Measurements from ENCODE around the gene AKT3.

Gene AKT3

GRCh38 chr1:243892456-243892855 lies 42.4 kb upstream of the AKT3 start:
- H3K27me3 ChIP-seq (replicated peaks; ENCODE audit: insufficient read depth, low read length), result no peaks in the 10 kb centered on the region
- no peak overlapping the region for H3K27ac ChIP-seq (ENCODE audit: low read length)
- no peak overlapping the region for H3K4me2 ChIP-seq (ENCODE audit: low read depth, low read length)
- no peaks in the 10 kb centered on the region for H3K4me1 ChIP-seq (ENCODE audit: low read length)
- no peak overlapping the region for H3K9ac ChIP-seq (ENCODE audit: low read length)
- H3K79me2 ChIP-seq (ENCODE audit: low read length), result no peaks in the 10 kb centered on the region
- no peak overlapping the region for H2AFZ ChIP-seq (ENCODE audit: low read length)
- no peak for TF ChIP-seq EZH2 (optimal IDR thresholded peaks at IDR 0.05; ENCODE audit: low read depth, low read length)
- no peak for TF ChIP-seq CTCF (IDR thresholded peaks at IDR 0.05; ENCODE audit: low read length)
- no peak for TF ChIP-seq EZH2phosphoT487 (IDR thresholded peaks at IDR 0.05; ENCODE audit: low read length)
- no peaks in the 10 kb centered on the region for H4K20me1 ChIP-seq (ENCODE audit: insufficient read depth, low read length)
- H3F3A ChIP-seq (ENCODE audit: insufficient read depth, low read length), result no peaks in the 10 kb centered on the region
- no peak overlapping the region for H3K4me3 ChIP-seq (ENCODE audit: low read length)
- no peaks in the 10 kb centered on the region for H3K9me3 ChIP-seq (replicated peaks; ENCODE audit: insufficient read depth, low read length)
- DNase-seq, result no peak
- no peaks in the 10 kb centered on the region for H3K36me3 ChIP-seq (replicated peaks; ENCODE audit: insufficient read depth, low read length)
- H3K9me2 ChIP-seq (replicated peaks; ENCODE audit: insufficient read depth, low read length), result no peaks in the 10 kb centered on the region

- Histone ChIP-seq H3K4me3 (ENCODE audit: low read length) (no peak overlapping the region), H3K27ac (ENCODE audit: low read length) (no peak overlapping the region), H3K27me3 (replicated peaks; ENCODE audit: insufficient read depth, low read length) (no peaks in the 10 kb centered on the region), H3F3A (ENCODE audit: insufficient read depth, low read length) (no peaks in the 10 kb centered on the region), H3K9me2 (replicated peaks; ENCODE audit: insufficient read depth, low read length) (no peaks in the 10 kb centered on the region), H3K79me2 (ENCODE audit: low read length) (no peaks in the 10 kb centered on the region), H3K4me1 (ENCODE audit: low read length) (no peaks in the 10 kb centered on the region), H2AFZ (ENCODE audit: low read length) (no peak overlapping the region), H3K9me3 (replicated peaks; ENCODE audit: insufficient read depth, low read length) (no peaks in the 10 kb centered on the region), H3K9ac (ENCODE audit: low read length) (no peak overlapping the region), H3K36me3 (replicated peaks; ENCODE audit: insufficient read depth, low read length) (no peaks in the 10 kb centered on the region), H4K20me1 (ENCODE audit: insufficient read depth, low read length) (no peaks in the 10 kb centered on the region), H3K4me2 (ENCODE audit: low read depth, low read length) (no peak overlapping the region)
- TF ChIP-seq CTCF (IDR thresholded peaks at IDR 0.05; ENCODE audit: low read length) (no peak), EZH2phosphoT487 (IDR thresholded peaks at IDR 0.05; ENCODE audit: low read length) (no peak), EZH2 (optimal IDR thresholded peaks at IDR 0.05; ENCODE audit: low read depth, low read length) (no peak)
- DNase-seq, result no peak
Measured at GRCh38 chr1:243890576-243890975, 40.5 kb upstream of the AKT3 start.

GRCh38 chr1:243885806-243886205 lies 35.8 kb upstream of the AKT3 start:
- TF ChIP-seq EZH2phosphoT487 (IDR thresholded peaks at IDR 0.05; ENCODE audit: low read length), result no peak
- TF ChIP-seq CTCF (IDR thresholded peaks at IDR 0.05; ENCODE audit: low read length), result no peak
- TF ChIP-seq EZH2 (optimal IDR thresholded peaks at IDR 0.05; ENCODE audit: low read depth, low read length), result no peak
- no peak overlapping the region for H3K27ac ChIP-seq (ENCODE audit: low read length)
- no peaks in the 10 kb centered on the region for H3K4me1 ChIP-seq (ENCODE audit: low read length)
- no peaks in the 10 kb centered on the region for H4K20me1 ChIP-seq (ENCODE audit: insufficient read depth, low read length)
- H3K4me3 ChIP-seq (ENCODE audit: low read length), result no peak overlapping the region
- H3K9ac ChIP-seq (ENCODE audit: low read length), result no peak overlapping the region
- H3K4me2 ChIP-seq (ENCODE audit: low read depth, low read length), result no peak overlapping the region
- no peaks in the 10 kb centered on the region for H3K79me2 ChIP-seq (ENCODE audit: low read length)
- no peaks in the 10 kb centered on the region for H3K9me3 ChIP-seq (replicated peaks; ENCODE audit: insufficient read depth, low read length)
- no peaks in the 10 kb centered on the region for H3F3A ChIP-seq (ENCODE audit: insufficient read depth, low read length)
- no peak overlapping the region for H2AFZ ChIP-seq (ENCODE audit: low read length)
- no peaks in the 10 kb centered on the region for H3K27me3 ChIP-seq (replicated peaks; ENCODE audit: insufficient read depth, low read length)
- DNase-seq, result no peak
- no peaks in the 10 kb centered on the region for H3K36me3 ChIP-seq (replicated peaks; ENCODE audit: insufficient read depth, low read length)
- H3K9me2 ChIP-seq (replicated peaks; ENCODE audit: insufficient read depth, low read length), result no peaks in the 10 kb centered on the region

All from MM.1S (cell line).